HepG2 (cell line): Measurements from ENCODE around the gene PFKL. TPM values are rescaled to one million over a fixed set of nuclear protein-coding genes. Genes with fewer than 3 reads are reported as not detected.

Experiments
- ATAC-seq: fragments of 200-7000 bp; cut with Tn5 transposase; 3 replicates; pipeline ENCODE4 v1.9.1; 2020; ENCODE audit warnings: mild to moderate bottlenecking, moderate library complexity
- BruUV-seq: library from RNA; stranded (reverse); fragments of 400-500 nt; replicated peaks from 2 replicates; lab custom pipeline; 2021; lab: Mats Ljungman, UMichigan
- CTCF ChIA-PET: fragments of 300-600 bp; formaldehyde crosslinking; extraction: SDS; loops from one replicate; lab custom pipeline; 2021; ENCODE audit warnings: low total read pairs, inconsistent platforms, low intra/inter-chr PET ratio; lab: Yijun Ruan, JAX
- POLR2A ChIA-PET: fragments of 350-600 bp; sonication (Branson Sonifier 250); formaldehyde crosslinking; loops from one replicate; lab custom pipeline; 2020; ENCODE audit warnings: antibody characterized with exemption, inconsistent platforms; lab: Yijun Ruan, JAX
- DNase-seq: peaks from one replicate; pipeline ENCODE4 v3.0.0-alpha.2; 2015; ENCODE audit warnings: low spot score
- FAIRE-seq: peaks from 3 replicates; lab custom pipeline; 2011; peaks lifted over from hg19 to GRCh38; lab: Jason Lieb, UNC
- H2AFZ ChIP-seq: one replicate; pipeline ENCODE4 v1.6.1; 2011; ENCODE audit warnings: low read length, inconsistent platforms
- H3K27ac ChIP-seq: fragments of 300-600 bp; 3 replicates; pipeline ENCODE4 v1.8.0; 2011; ENCODE audit warnings: mixed run types, mild to moderate bottlenecking, mixed read lengths, low read length, inconsistent platforms; ENCODE audit not compliant: insufficient read depth; ENCODE audit errors: extremely low read length
- H3K27me3 ChIP-seq, 2 experiments: fragments of 200-600 bp in 1 of 2; 2 replicates in 1 of 2; 3 replicates in 1 of 2; pipeline versions ENCODE4 v1.6.0 to v1.8.0; 2011; ENCODE audit warnings: low read length in 2 of 2, mild to moderate bottlenecking in 2 of 2, moderate library complexity in 2 of 2, inconsistent platforms in 1 of 2; ENCODE audit not compliant: insufficient read depth in 2 of 2, control insufficient read depth in 1 of 2
- H3K36me3 ChIP-seq, 2 experiments: fragments of 200-600 bp in 1 of 2; replicated peaks in 1 of 2; 2 replicates in 1 of 2; 3 replicates in 1 of 2; pipeline versions ENCODE4 v1.5.1 to v1.8.0; 2011; ENCODE audit warnings: low read length in 2 of 2, inconsistent platforms in 1 of 2; ENCODE audit not compliant: insufficient read depth in 2 of 2, control insufficient read depth in 1 of 2
- H3K4me1 ChIP-seq: 2 replicates; pipeline ENCODE4 v1.5.1; 2012; ENCODE audit warnings: low read length, inconsistent platforms; ENCODE audit not compliant: insufficient read depth
- H3K4me2 ChIP-seq: 2 replicates; pipeline ENCODE4 v1.6.0; 2011; ENCODE audit warnings: low read depth, low read length, inconsistent platforms
- H3K4me3 ChIP-seq, 3 experiments: fragments of 200-600 bp in 1 of 3; sonication (generic), shearing (Covaris generic) in 1 of 3; replicated peaks in 1 of 3; 2 replicates each; pipeline ENCODE4 v1.5.1; 2011 to 2016; ENCODE audit warnings: low read length in 3 of 3, inconsistent platforms in 2 of 3, low read depth in 2 of 3, mild to moderate bottlenecking in 2 of 3, control low read depth in 1 of 3, mixed read lengths in 1 of 3; ENCODE audit not compliant: insufficient read depth in 1 of 3
- H3K79me2 ChIP-seq: one replicate; pipeline ENCODE4 v1.6.1; 2011; ENCODE audit warnings: low read length, inconsistent platforms; ENCODE audit not compliant: insufficient read depth
- H3K9ac ChIP-seq: 2 replicates; pipeline ENCODE4 v1.6.0; 2011; ENCODE audit warnings: mild to moderate bottlenecking, low read depth, low read length, inconsistent platforms; ENCODE audit not compliant: insufficient read depth
- H3K9me3 ChIP-seq: 2 replicates; pipeline ENCODE4 v1.5.1; 2012; ENCODE audit warnings: mild to moderate bottlenecking, low read length
- H4K20me1 ChIP-seq: 2 replicates; pipeline ENCODE4 v1.6.0; 2011; ENCODE audit warnings: inconsistent platforms, mild to moderate bottlenecking, low read length, moderate library complexity; ENCODE audit not compliant: insufficient read depth
- MXD4 ChIP-seq: IDR thresholded peaks from 2 replicates; pipeline ENCODE4 v1.6.1; 2016; ENCODE audit warnings: mild to moderate bottlenecking, missing biosample characterization, missing genetic modification reagents
- ZNF605 ChIP-seq: sonication (generic); formaldehyde crosslinking; IDR thresholded peaks from 2 replicates; pipeline ENCODE4 v1.8.0; 2022; ENCODE audit warnings: mild to moderate bottlenecking, missing genetic modification reagents
- ZNF839 ChIP-seq: sonication (generic); formaldehyde crosslinking; IDR thresholded peaks from 2 replicates; pipeline ENCODE4 v1.4.0; 2020; ENCODE audit warnings: missing genetic modification reagents, mild to moderate bottlenecking, borderline replicate concordance
- WGBS: methylation state at CpG from one replicate; pipeline ENCODE4 v1.1.6; 2017; ENCODE audit warnings: low lambda C conversion rate; 5-methylcytosine and 5-hydroxymethylcytosine counted together
- in situ Hi-C: cut with HindIII; loops from 2 replicates; pipeline ENCODE4 v1.10.0; 2017; ENCODE audit warnings: low pct_unique_long_range_greater_than_20kb; ENCODE audit not compliant: extremely low pct_ligation_motif_present
- intact Hi-C: fragments of 100-400 bp; cut with micrococcal nuclease; formaldehyde crosslinking; loops from one replicate; pipeline ENCODE4 v1.10.0; 2022; ENCODE audit not compliant: unreplicated experiment
- polyA plus RNA-seq, 8 experiments: library from polyadenylated mRNA; depleted of rRNA in 3 of 8; stranded (reverse) in 7 of 8; unstranded in 1 of 8; fragments of >200 nt; fragmentation: Illumina TruSeq in 4 of 8; extraction: Trizol in 4 of 8; gene quantifications; 2 replicates each; pipeline versions ENCODE4 v1.2.1 to v1.2.3, GENCODE V29; 2011 to 2016; ENCODE audit warnings: low read depth in 4 of 8, missing spikeins in 1 of 8, mixed read lengths in 1 of 8; ENCODE audit not compliant: insufficient read depth in 1 of 8
- total RNA-seq, 5 experiments: library from RNA; depleted of rRNA; stranded (reverse); fragments of >200 nt; fragmentation: Illumina TruSeq; extraction: Trizol; gene quantifications; 2 replicates each; pipeline ENCODE4 v1.2.3, GENCODE V29; 2016; ENCODE audit warnings: low read depth in 1 of 5
- TF ChIP-seq, protein P1 (sequence below): IDR thresholded peaks from 2 replicates; pipeline ENCODE4 v1.6.1; 2016; ENCODE audit warnings: mild to moderate bottlenecking, missing biosample characterization, missing genetic modification reagents
- TF ChIP-seq, protein P2 (sequence below): sonication (generic); formaldehyde crosslinking; IDR thresholded peaks from 2 replicates; pipeline ENCODE4 v1.8.1; 2023; ENCODE audit warnings: mild to moderate bottlenecking, moderate library complexity, missing genetic modification reagents
- TF ChIP-seq, protein P3 (sequence below): sonication (generic); formaldehyde crosslinking; IDR thresholded peaks from 2 replicates; pipeline ENCODE4 v1.5.1; 2020; ENCODE audit warnings: missing genetic modification reagents, mild to moderate bottlenecking, borderline replicate concordance

Gene PFKL
- total and polyA plus RNA-seq, 2 of the 13 experiments (the other 11 are each of a cell fraction or from before 2014, with no cell fraction given), result 92.8 to 106 TPM

DNA sequence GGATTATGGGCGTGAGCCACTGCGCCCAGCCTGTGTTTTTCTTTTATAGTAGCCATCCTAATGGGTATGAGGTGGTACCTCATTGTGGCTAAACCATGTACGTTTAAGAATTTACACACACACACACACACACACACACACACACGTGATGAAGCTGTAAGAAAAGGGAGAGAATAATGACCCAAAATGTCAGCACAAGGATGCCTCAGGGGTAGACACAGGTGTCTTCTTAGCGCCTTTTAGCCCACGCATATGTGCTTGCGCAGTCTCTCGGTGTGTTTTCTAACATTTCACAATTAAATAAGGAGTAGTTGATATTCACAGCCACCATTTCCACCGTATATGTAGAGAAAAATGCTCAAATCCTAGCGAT is 782 bp upstream of the PFKL start:
- H3K9ac ChIP-seq, result peak overlapping the region; percentile 85
- H3K4me1 ChIP-seq, result peaks cover 74% of the 10 kb centered on the region
- in situ Hi-C loops, result no loop called here
- DNase-seq (no peak), ATAC-seq (no peak), FAIRE-seq (no peak)
- ChIA-PET CTCF (no interaction called here), POLR2A (no interaction called here)
- H3K9me3 ChIP-seq, result no peaks in the 10 kb centered on the region
- peak overlapping the region; percentile 95 for H3K4me2 ChIP-seq
- intact Hi-C loops, result no loop called here
- no TSS peak for BruUV-seq
- TF ChIP-seq MXD4 (CRISPR knock-in tag), result no peak
- TF ChIP-seq, protein P1, sequence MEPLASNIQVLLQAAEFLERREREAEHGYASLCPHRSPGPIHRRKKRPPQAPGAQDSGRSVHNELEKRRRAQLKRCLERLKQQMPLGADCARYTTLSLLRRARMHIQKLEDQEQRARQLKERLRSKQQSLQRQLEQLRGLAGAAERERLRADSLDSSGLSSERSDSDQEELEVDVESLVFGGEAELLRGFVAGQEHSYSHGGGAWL, result no peak
- TF ChIP-seq, protein P2, sequence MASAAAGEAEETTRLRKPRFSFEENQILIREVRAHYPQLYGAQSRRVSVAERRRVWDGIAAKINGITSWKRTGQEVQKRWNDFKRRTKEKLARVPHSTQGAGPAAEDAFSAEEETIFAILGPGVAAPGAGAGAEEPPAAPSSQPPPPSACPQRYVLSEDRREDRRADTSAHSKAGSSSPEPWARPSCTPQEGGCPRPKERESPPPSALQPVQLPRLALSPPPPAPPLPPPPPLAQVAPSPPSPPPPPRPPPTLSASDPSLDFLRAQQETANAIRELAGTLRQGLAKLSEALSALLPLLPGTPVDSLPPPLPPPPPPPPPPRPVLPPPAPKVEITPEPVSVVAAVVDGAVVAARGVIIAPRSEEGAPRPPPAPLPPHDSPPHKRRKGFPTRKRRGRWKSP (CRISPR knock-in tag), result peak; percentile 16; the same call in 1 of the 2 replicates
- TF ChIP-seq, protein P3, sequence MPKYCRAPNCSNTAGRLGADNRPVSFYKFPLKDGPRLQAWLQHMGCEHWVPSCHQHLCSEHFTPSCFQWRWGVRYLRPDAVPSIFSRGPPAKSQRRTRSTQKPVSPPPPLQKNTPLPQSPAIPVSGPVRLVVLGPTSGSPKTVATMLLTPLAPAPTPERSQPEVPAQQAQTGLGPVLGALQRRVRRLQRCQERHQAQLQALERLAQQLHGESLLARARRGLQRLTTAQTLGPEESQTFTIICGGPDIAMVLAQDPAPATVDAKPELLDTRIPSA (CRISPR knock-in tag), result no peak
- TF ChIP-seq ZNF839 (CRISPR knock-in tag), result no peak
- TF ChIP-seq ZNF605 (CRISPR knock-in tag), result 0 out of 2 replicates have a peak, but pooled peaks have one; percentile 41
- peaks cover 11% of the 10 kb centered on the region; the same call in 1 of the 2 replicates for H4K20me1 ChIP-seq
- no peaks in the 10 kb centered on the region for H3K36me3 ChIP-seq
- H3K27ac ChIP-seq, result peak overlapping the region; percentile 87
- H3K27me3 ChIP-seq, result peaks cover 10 to 31% of the 10 kb centered on the region in 2 experiments
- H2AFZ ChIP-seq, result no peak overlapping the region
- H3K79me2 ChIP-seq, result peaks cover 15% of the 10 kb centered on the region
- peak overlapping the region; percentile 56 to 80 (median 75) for H3K4me3 ChIP-seq
- WGBS, result 14% methylated on average over 10 of the region's 10 CpGs
